HT-29 (cell line): ENCODE measurements around the gene CWC15. TPM values are rescaled to one million over a fixed set of nuclear protein-coding genes. Genes with fewer than 3 reads are reported as not detected.
"Not testable (repeated sequence)": the region's sequence is repeated elsewhere in the genome, so short reads cannot be mapped to it uniquely, and the experiment has no call there.

Experiments used
- DNase-seq: peaks from one replicate; pipeline ENCODE4 v3.0.0-alpha.2; 2015; ENCODE audit warnings: low spot score
- total RNA-seq: library from RNA; depleted of rRNA; stranded (reverse); fragments of >200 nt; shearing (Covaris generic); gene quantifications from 2 replicates; pipeline ENCODE4 v1.2.3, GENCODE V29; 2014; rRNA removed

The CWC15 gene
- total RNA-seq, 1 experiment from 2014 or later: 19.3 TPM

GRCh38 chr11:94913718-94914394 lies 59.5 kb downstream of the CWC15 start:
- not testable (repeated sequence) for DNase-seq

GRCh38 chr11:94912806-94913205 lies 60.5 kb downstream of the CWC15 start:
- DNase-seq: no peak

Other genes with a start within 250 kb of the CWC15 start
- gene AMOTL1, start 205.2 kb downstream of the CWC15 start, total RNA-seq: not detected in 2 replicates
- 0.18 and 0.31 TPM in 2 replicates for gene KDM4D, start 153 bp upstream of the CWC15 start, total RNA-seq
- not detected in 2 replicates for gene KDM4E, start 51.7 kb upstream of the CWC15 start, total RNA-seq
- gene KDM4F, start 75.9 kb upstream of the CWC15 start, total RNA-seq: not detected in 2 replicates
- gene SRSF8, start 93.4 kb upstream of the CWC15 start, total RNA-seq: 20.2 and 22.4 TPM in 2 replicates
- 33.7 and 37.0 TPM in 2 replicates for gene ENDOD1, start 116.3 kb upstream of the CWC15 start, total RNA-seq